AG09319 (cell line): ENCODE data around the gene ACSS2.
A peak's percentile ranks its signal among the peaks of the same experiment; 100 is the strongest.
"Not testable (repeated sequence)": the region's sequence is repeated elsewhere in the genome, so short reads cannot be mapped to it uniquely, and the experiment has no call there.

Experiments
- DNase-seq: peaks from one replicate; pipeline ENCODE4 v3.0.0-alpha.2; 2010; ENCODE audit warnings: low read depth; ENCODE audit errors: extremely low read depth
- TF ChIP-seq, protein P1 (sequence below): IDR thresholded peaks from 2 replicates; pipeline ENCODE4 v1.5.1; 2011; ENCODE audit warnings: low read depth, mild to moderate bottlenecking, inconsistent platforms, low read length, moderate library complexity

Gene ACSS2

DNA sequence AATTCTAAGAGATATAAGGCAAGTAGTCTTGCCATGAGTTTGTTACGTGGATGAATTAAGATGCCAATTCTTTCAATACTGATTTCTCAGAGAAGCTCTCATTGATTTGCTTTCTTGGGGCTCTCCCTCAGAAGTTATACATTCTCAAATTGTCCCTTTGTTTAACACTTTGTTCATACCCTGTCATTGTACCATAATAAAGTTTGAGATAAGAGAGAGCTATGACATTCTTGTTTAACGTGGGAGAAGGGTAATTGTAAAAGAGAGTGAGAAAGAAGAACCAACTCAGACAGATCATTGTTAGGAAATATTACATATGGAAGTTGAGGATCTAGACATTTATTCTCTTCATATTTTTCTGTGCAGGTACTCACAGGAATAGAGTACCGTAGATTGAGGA, 19.1 kb downstream of the ACSS2 start:
- no peak for DNase-seq
- TF ChIP-seq, protein P1, sequence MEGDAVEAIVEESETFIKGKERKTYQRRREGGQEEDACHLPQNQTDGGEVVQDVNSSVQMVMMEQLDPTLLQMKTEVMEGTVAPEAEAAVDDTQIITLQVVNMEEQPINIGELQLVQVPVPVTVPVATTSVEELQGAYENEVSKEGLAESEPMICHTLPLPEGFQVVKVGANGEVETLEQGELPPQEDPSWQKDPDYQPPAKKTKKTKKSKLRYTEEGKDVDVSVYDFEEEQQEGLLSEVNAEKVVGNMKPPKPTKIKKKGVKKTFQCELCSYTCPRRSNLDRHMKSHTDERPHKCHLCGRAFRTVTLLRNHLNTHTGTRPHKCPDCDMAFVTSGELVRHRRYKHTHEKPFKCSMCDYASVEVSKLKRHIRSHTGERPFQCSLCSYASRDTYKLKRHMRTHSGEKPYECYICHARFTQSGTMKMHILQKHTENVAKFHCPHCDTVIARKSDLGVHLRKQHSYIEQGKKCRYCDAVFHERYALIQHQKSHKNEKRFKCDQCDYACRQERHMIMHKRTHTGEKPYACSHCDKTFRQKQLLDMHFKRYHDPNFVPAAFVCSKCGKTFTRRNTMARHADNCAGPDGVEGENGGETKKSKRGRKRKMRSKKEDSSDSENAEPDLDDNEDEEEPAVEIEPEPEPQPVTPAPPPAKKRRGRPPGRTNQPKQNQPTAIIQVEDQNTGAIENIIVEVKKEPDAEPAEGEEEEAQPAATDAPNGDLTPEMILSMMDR: no peak

DNA sequence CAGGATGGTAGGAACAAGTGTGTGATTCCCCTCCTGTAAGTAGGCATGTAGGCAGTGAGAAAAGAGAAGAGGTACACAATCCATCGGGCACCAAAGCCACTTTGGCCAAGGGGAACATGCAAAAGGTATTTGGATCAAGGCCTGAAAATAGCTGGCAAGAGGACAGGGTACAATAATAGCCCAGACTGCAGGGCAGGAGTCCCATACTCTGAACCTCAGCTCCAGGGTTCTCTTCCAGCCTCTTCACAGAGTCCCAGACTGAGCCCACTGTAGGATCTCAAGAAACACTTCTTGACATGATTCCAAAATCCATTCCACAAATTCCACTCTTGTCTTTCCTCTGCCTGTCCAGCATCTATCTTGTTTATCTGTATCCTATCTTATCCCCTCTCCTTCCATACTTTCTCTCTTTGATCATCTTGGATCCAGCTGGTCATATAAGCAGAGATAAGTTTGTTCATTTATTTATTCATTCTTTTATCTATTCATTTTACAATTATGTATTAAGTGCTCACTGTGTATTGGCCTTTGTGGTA, 19.7 kb downstream of the ACSS2 start:
- no peak for DNase-seq
- TF ChIP-seq, protein P1: no peak

DNA sequence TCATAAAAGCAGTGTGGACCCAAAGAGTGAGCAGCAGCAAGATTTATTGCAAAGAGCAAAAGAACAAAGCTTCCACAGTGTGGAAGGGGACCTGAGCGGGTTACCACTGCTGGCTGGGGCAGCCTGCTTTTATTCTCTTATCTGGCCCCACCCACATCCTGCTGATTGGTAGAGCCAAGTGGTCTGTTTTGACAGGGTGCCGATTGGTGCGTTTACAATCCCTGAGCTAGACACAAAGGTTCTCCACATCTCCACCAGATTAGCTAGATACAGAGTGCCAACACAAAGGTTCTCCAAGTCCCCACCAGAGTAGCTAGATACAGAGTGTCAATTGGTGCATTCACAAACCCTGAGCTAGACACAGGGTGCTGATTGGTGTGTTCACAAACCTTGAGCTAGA, 21.7 kb downstream of the ACSS2 start:
- not testable (repeated sequence) for DNase-seq

DNA sequence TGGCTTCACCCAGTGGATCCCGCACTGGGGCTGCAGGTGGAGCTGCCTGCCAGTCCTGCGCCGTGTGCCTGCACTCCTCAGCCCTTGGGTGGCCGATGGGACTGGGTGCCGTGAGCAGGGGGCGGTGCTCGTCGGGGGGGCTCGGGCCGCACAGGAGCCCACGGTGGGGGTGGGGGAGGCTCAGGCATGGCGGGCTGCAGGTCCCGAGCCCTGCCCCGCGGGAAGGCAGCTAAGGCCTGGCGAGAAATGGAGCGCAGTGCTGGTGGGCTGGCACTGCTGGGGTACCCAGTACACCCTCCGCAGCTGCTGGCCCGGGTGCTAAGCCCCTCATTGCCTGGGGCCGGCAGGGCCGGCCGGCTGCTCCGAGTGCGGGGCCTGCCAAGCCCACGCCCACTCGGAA, 22.3 kb downstream of the ACSS2 start:
- not testable (repeated sequence) for DNase-seq

DNA sequence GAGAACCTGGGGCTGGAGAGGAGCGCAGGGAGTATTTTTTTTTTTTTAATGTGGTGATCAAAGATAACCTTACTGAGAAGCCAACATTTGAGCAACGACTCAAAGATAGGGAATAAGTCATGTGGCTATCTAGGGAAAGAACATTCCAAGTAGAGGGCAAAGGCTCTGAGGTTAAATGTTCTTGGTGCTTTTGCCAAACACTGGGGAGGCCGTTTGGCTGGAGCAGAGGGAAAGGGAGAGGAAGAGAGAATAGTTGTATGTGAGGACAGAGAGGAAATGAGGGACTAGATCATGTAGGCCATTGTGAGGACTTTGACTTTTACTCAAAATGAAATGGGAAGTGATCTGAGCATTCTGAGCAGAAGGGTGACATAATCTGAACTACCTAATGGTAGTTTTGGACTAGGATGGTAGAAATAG, 27.8 kb downstream of the ACSS2 start:
- DNase-seq: no peak
- TF ChIP-seq, protein P1: no peak

DNA sequence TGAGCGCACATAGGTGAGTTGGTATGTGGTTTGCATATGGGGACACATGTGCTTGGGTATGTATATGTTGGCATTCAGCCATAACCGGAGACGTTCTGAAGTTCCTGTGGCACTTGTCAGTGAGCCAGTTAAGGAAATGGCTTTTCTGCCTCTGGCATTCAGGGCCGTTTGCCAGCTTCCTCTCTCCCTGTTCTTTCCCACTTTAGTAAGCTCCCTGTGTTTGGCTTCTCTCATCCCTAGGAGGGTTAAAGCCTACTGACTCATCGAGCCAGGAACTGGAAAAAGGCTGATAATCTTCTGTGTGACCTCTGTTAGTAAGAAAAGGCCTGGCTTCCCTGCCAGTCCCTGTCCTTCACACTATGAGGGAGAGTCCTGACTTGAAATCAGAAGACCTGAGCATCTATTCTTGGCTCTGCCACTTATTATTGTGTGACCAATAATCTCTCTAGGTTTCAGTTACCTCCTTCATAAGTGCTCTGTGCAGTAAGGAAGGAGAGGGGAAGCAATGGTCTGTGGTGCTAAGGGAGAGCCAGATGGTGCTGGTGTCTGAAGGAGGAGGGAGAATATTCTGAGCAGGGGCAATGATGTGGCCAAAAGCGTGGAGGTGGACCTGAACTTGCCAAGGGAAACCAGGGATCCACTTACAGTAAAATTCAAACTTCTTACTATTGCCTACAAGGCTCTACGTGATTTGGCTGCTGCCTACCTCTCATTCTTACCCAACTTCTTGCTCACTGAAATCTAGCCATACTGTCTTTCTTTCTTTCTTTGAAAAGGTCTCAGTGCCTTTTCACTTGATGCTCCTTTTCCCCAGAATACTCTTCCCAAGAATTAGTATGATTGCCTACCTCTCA, 31.4 kb downstream of the ACSS2 start:
- TF ChIP-seq, protein P1: no peak
- DNase-seq: peak; percentile 48

DNA sequence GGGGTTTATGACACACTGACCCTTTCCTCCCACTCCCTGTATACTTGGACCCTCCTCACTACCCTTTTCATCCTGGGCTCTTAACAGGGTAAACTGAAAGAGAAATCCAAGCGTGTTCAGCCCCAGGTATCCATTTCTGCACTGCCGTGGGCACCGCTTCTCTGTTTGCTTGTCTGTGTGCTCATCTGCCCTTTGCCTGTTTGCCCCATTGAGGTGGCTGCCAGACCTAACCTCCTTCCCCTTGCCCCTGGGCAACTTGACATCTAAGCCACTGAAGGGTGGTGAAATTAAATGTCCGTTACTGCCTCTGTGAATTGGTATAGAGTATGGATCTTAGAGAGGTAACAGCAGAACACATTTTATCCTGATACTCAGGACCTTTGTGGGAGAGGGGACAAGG, 38.7 kb downstream of the ACSS2 start:
- DNase-seq: no peak
- TF ChIP-seq, protein P1: no peak

DNA sequence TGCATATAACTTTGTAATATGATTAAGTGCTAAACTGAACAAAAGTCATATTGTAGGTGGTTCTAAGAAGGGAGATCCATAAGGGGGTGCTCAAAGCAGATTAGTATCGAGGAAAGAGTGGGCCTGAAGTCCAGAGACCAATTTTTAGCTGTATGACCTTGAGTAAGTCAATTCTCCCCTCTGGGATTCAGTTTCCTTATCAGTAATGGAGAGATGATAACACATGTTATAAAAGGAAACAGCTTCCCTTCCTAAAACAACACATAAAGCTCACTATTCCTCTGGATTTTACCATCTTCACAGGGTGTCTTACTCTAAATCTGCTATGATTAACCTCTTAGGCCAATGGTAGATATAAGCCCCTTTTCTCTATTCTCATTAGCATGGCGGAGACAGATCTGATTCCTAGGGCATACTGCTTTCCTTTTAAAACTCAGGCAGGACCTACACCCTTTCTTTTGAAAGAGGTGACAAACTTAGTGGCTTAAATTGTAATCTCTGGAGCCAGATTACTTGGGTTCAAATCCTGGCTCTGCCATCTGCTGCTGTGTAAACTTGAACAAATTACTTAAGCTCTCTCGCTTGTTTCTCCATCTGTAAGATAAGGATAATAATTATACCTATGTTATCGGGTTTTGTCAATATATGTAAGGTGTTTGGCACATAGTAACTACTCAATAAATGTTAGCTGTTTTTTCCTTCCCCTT, 39.5 kb downstream of the ACSS2 start:
- DNase-seq: no peak
- TF ChIP-seq, protein P1: no peak
